Activated T-helper 1 cell treated with anti-CD3 and anti-CD28 coated beads, Interleukin-2, amount 50 U/mL, for 16 hours (primary cell): ENCODE measurements around the gene FHOD1.

Source experiments
- DNase-seq, 2 donors: peaks; one replicate each; pipeline ENCODE4 v3.0.0-alpha.2; 2020; ENCODE audit warnings: low read depth in 1 of 2, low spot score in 1 of 2

FHOD1 gene

GRCh38 chr16:67209565-67209964 lies 37.7 kb downstream of the FHOD1 start:
- no peak for DNase-seq

GRCh38 chr16:67208154-67208896 lies 39.0 kb downstream of the FHOD1 start:
- no peak for DNase-seq

- DNase-seq, result no peak
Measured at GRCh38 chr16:67207249-67208091, 39.8 kb downstream of the FHOD1 start.

GRCh38 chr16:67206838-67207248 lies 40.4 kb downstream of the FHOD1 start:
- DNase-seq, result no peak

GRCh38 chr16:67206129-67206837 lies 41.0 kb downstream of the FHOD1 start:
- no peak for DNase-seq

GRCh38 chr16:67204076-67204475 lies 43.2 kb downstream of the FHOD1 start:
- DNase-seq, result no peak

- DNase-seq, result no peak
Measured at GRCh38 chr16:67202956-67203493, 44.3 kb downstream of the FHOD1 start.

GRCh38 chr16:67202426-67202825 lies 44.9 kb downstream of the FHOD1 start:
- no peak for DNase-seq

GRCh38 chr16:67201411-67202345 lies 45.6 kb downstream of the FHOD1 start:
- no peak for DNase-seq

- no peak for DNase-seq
Measured at GRCh38 chr16:67200491-67200890, 46.8 kb downstream of the FHOD1 start.

- DNase-seq, result no peak
Measured at GRCh38 chr16:67199808-67200198, 47.5 kb downstream of the FHOD1 start.

GRCh38 chr16:67199011-67199807 lies 48.1 kb downstream of the FHOD1 start, which contains the start of gene ELMO3:
TSS of gene ELMO3 (plus strand) at chr16:67199131. CDS start at chr16:67199327, 196 bp downstream.
- no peak for DNase-seq

GRCh38 chr16:67198238-67198734 lies 49.0 kb downstream of the FHOD1 start:
- DNase-seq, result no peak

GRCh38 chr16:67197704-67198103 lies 49.6 kb downstream of the FHOD1 start:
- DNase-seq, result no peak

- no peak for DNase-seq
Measured at GRCh38 chr16:67196881-67197280, 50.4 kb downstream of the FHOD1 start.

GRCh38 chr16:67195676-67196075 lies 51.6 kb downstream of the FHOD1 start:
- no peak for DNase-seq

- DNase-seq, result no peak
Measured at GRCh38 chr16:67194260-67194659, 53.0 kb downstream of the FHOD1 start.

- no peak for DNase-seq
Measured at GRCh38 chr16:67193536-67193935, 53.7 kb downstream of the FHOD1 start.

- no peak for DNase-seq
Measured at GRCh38 chr16:67192781-67193361, 54.4 kb downstream of the FHOD1 start.
